H54 (cell line): Measurements from ENCODE around the gene TRIOBP.

Source experiments
- DNase-seq: peaks from one replicate; pipeline ENCODE4 v3.0.0; 2011; ENCODE audit warnings: low spot score, mixed read lengths; ENCODE audit not compliant: insufficient read length
- FAIRE-seq: peaks from 3 replicates; lab custom pipeline; 2011; peaks lifted over from hg19 to GRCh38; lab: Jason Lieb, UNC
- POLR2A ChIP-seq: IDR thresholded peaks from 2 replicates; pipeline ENCODE4 v1.6.1; 2011; ENCODE audit warnings: low read depth, mild to moderate bottlenecking, low read length

TRIOBP gene

GRCh38 chr22:37765953-37766576, 69.2 kb downstream of the TRIOBP start:
- DNase-seq (no peak), FAIRE-seq (no peak)
- no peak for TF ChIP-seq POLR2A

GRCh38 chr22:37768273-37768672, 71.4 kb downstream of the TRIOBP start:
- FAIRE-seq = no peak
- TF ChIP-seq POLR2A = no peak

GRCh38 chr22:37769056-37769455, 72.2 kb downstream of the TRIOBP start:
- no peak for DNase-seq
- no peak for FAIRE-seq
- TF ChIP-seq POLR2A = no peak

More at GRCh38 chr22:37768273-37768672, 71.4 kb downstream of the TRIOBP start:
- DNase-seq = no peak

- FAIRE-seq (no peak), DNase-seq (no peak)
- TF ChIP-seq POLR2A = no peak
Observed at GRCh38 chr22:37771081-37771480, 74.2 kb downstream of the TRIOBP start.

GRCh38 chr22:37771702-37772427, 75.0 kb downstream of the TRIOBP start:
- TF ChIP-seq POLR2A = no peak
- FAIRE-seq = no peak

GRCh38 chr22:37774728-37775127, 77.9 kb downstream of the TRIOBP start:
- FAIRE-seq (no peak), DNase-seq (no peak)
- no peak for TF ChIP-seq POLR2A

More at GRCh38 chr22:37771702-37772427, 75.0 kb downstream of the TRIOBP start:
- DNase-seq = no peak

GRCh38 chr22:37775785-37776638, 79.2 kb downstream of the TRIOBP start:
- FAIRE-seq (peak; percentile 52), DNase-seq (no peak)
- TF ChIP-seq POLR2A = no peak

- FAIRE-seq (no peak), DNase-seq (no peak)
- TF ChIP-seq POLR2A = no peak
Observed at GRCh38 chr22:37776639-37777005, 79.8 kb downstream of the TRIOBP start.

- FAIRE-seq (peak; percentile 72), DNase-seq (peak; percentile 48)
- TF ChIP-seq POLR2A = no peak
Observed at GRCh38 chr22:37777122-37777687, 80.4 kb downstream of the TRIOBP start.

- no peak for TF ChIP-seq POLR2A
- no peak for FAIRE-seq
- DNase-seq = no peak
Observed at GRCh38 chr22:37778370-37779009, 81.6 kb downstream of the TRIOBP start.

GRCh38 chr22:37781434-37782059, 84.7 kb downstream of the TRIOBP start:
- TF ChIP-seq POLR2A = no peak
- no peak for FAIRE-seq

GRCh38 chr22:37782340-37783168, 85.7 kb downstream of the TRIOBP start:
- FAIRE-seq (peak; percentile 71), DNase-seq (peak; percentile 55)
- no peak for TF ChIP-seq POLR2A

More at GRCh38 chr22:37781434-37782059, 84.7 kb downstream of the TRIOBP start:
- DNase-seq = no peak
